HEK293 (cell line): ENCODE measurements around the gene SLC19A2.

Experiments
- CTCF ChIP-seq: fragments of 450-650 bp; formaldehyde crosslinking; IDR thresholded peaks from 2 replicates; pipeline ENCODE4 v1.5.1; 2016; ENCODE audit warnings: missing biosample characterization, missing genetic modification characterization
- WT1 ChIP-seq: fragments of 450-650 bp; formaldehyde crosslinking; IDR thresholded peaks from 2 replicates; pipeline ENCODE4 v1.5.1; 2016; ENCODE audit warnings: missing biosample characterization, missing genetic modification characterization
- YY1 ChIP-seq: fragments of 450-650 bp; formaldehyde crosslinking; IDR thresholded peaks from 2 replicates; pipeline ENCODE4 v1.5.1; 2018; ENCODE audit warnings: missing biosample characterization, missing genetic modification characterization
- ZNF121 ChIP-seq: fragments of 450-650 bp; formaldehyde crosslinking; IDR thresholded peaks from 2 replicates; pipeline ENCODE4 v1.5.1; 2016; ENCODE audit warnings: missing biosample characterization, missing genetic modification characterization
- ZNF24 ChIP-seq: fragments of 450-650 bp; formaldehyde crosslinking; IDR thresholded peaks from 2 replicates; pipeline ENCODE4 v1.5.1; 2016; ENCODE audit warnings: missing biosample characterization, missing genetic modification characterization
- ZNF513 ChIP-seq: fragments of 450-650 bp; IDR thresholded peaks from 2 replicates; pipeline ENCODE4 v1.5.1; 2018; ENCODE audit warnings: missing biosample characterization, missing genetic modification characterization

- TF ChIP-seq ZNF121 (tag by site-specific recombination) (no peak), CTCF (tag by site-specific recombination) (no peak), ZNF24 (tag by site-specific recombination) (no peak), ZNF513 (tag by site-specific recombination) (no peak), WT1 (no peak), YY1 (tag by site-specific recombination) (no peak)
These were observed 23.4 kb downstream of the SLC19A2 start for GRCh38 chr1:169462385-169462784.
